Peyer's patch (tissue), 4 donors: ENCODE results near the gene TRHDE.

Source experiments
- CTCF ChIP-seq, 6 experiments: fragments of 450-650 bp in 4 of 6; fragments of 200-600 bp in 2 of 6; sonication (generic) in 1 of 6; IDR thresholded peaks; one replicate each; pipeline ENCODE4 v1.5.1; 2017 to 2019; ENCODE audit warnings: antibody characterized with exemption in 6 of 6, mild to moderate bottlenecking in 3 of 6, moderate library complexity in 1 of 6
- POLR2A ChIP-seq, 2 donors: fragments of 450-650 bp; IDR thresholded peaks; one replicate each; pipeline ENCODE4 v1.5.1; 2017; ENCODE audit warnings: antibody characterized with exemption in 2 of 2, mild to moderate bottlenecking in 2 of 2, moderate library complexity in 2 of 2

GRCh38 chr12:72268386-72268785 is 3.8 kb upstream of the TRHDE start:
- TF ChIP-seq CTCF (IDR thresholded peaks at IDR 0.05) (no peak), POLR2A (IDR thresholded peaks at IDR 0.05) (no peak)
